Breast epithelium (tissue), 3 donors: ENCODE results near the gene MR1.

Source experiments
- POLR2A ChIP-seq: fragments of 450-650 bp; IDR thresholded peaks from one replicate; pipeline ENCODE4 v1.6.1; 2016; ENCODE audit warnings: antibody characterized with exemption, mild to moderate bottlenecking, moderate library complexity
- POLR2AphosphoS5 ChIP-seq, 3 donors: sonication (generic); formaldehyde crosslinking; IDR thresholded peaks; one replicate each; pipeline ENCODE4 v1.6.1; 2017; ENCODE audit warnings: antibody characterized with exemption in 3 of 3
- TF ChIP-seq, protein P1 (sequence below), 3 donors: fragments of 450-650 bp; IDR thresholded peaks; one replicate each; pipeline ENCODE4 v1.5.1; 2016 to 2017; ENCODE audit warnings: antibody characterized with exemption in 3 of 3, mild to moderate bottlenecking in 3 of 3, moderate library complexity in 3 of 3

DNA sequence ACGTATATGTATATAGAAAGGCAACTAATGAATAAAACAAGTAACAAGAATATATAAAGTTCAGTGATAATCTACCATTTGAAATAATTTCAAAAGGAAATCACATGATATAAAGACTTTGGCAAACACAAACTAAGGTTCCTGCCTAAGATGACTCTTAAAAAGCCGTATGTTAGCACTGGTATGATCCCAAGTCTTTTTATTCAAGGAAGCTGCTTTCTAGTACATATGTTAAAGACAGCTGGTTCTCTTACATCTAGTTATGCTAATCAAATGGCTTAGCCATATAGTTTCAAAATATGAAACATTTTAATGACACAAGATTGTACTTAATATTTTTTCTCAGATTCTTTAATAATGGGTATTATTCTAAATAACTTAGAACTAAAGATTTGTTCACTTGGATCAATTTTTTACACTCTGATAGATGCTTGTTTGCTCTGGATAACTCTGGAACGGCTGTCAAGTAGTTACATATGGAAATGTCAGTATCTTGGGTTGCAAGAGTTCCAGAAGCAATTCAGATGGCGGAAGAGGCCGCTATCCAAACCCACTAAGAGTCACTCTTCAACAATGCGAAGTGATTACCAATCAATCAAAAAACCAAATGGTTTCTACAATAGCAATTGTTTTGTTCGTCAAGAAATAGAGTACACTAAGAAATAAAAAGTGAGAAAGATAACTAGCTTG, 32.5 kb upstream of the MR1 start:
- TF ChIP-seq POLR2AphosphoS5 (IDR thresholded peaks at IDR 0.05) (no peak), POLR2A (no peak)
- TF ChIP-seq, protein P1, sequence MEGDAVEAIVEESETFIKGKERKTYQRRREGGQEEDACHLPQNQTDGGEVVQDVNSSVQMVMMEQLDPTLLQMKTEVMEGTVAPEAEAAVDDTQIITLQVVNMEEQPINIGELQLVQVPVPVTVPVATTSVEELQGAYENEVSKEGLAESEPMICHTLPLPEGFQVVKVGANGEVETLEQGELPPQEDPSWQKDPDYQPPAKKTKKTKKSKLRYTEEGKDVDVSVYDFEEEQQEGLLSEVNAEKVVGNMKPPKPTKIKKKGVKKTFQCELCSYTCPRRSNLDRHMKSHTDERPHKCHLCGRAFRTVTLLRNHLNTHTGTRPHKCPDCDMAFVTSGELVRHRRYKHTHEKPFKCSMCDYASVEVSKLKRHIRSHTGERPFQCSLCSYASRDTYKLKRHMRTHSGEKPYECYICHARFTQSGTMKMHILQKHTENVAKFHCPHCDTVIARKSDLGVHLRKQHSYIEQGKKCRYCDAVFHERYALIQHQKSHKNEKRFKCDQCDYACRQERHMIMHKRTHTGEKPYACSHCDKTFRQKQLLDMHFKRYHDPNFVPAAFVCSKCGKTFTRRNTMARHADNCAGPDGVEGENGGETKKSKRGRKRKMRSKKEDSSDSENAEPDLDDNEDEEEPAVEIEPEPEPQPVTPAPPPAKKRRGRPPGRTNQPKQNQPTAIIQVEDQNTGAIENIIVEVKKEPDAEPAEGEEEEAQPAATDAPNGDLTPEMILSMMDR (IDR thresholded peaks at IDR 0.05), result no peak
